Hindlimb muscle (tissue), 1 donor: ENCODE measurements around the gene MOB3A. TPM values are rescaled to one million over a fixed set of nuclear protein-coding genes. Genes with fewer than 3 reads are reported as not detected.
"Not testable (repeated sequence)": the region's sequence is repeated elsewhere in the genome, so short reads cannot be mapped to it uniquely, and the experiment has no call there.

Source experiments
- DNase-seq: peaks from one replicate; pipeline ENCODE4 v3.0.0-alpha.2; 2013
- polyA plus RNA-seq: library from polyadenylated mRNA; unstranded; fragments of 120-200 nt; gene quantifications from one replicate; pipeline ENCODE4 v1.2.1, GENCODE V29; 2013; ENCODE audit not compliant: insufficient read length

MOB3A gene
- polyA plus RNA-seq, 1 donor: 18.3 TPM

DNA sequence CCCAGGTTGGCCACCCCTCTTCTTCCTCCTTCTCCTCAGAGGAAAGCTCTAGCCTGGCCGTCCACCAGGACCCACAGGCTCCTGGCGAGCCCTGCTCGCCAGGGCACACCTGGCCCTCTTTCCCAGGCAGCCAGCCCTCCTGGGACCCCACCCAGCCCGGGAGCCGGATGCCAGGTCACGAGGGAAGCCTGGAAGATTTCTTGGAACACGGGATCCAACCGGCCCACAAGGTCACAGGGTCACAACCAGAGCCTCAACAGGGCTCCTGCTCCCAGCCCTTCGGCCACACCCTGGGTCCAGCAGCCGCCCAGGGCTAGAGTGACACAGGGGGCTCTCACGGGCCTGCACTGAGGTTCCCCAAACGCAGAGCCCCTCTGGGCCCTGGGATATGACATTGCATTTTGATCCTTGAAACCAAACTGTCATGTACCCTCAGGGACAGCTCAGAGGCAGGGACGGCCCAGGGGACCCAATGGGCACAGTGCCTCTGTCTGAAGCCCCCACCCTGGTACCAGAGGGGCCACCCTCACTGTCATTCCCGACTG is 50.6 kb downstream of the MOB3A start:
- no peak for DNase-seq

- no peak for DNase-seq
Observed at GRCh38 chr19:2044709-2045500, 51.2 kb downstream of the MOB3A start.

GRCh38 chr19:2043961-2044708 is 52.0 kb downstream of the MOB3A start:
- DNase-seq: no peak

DNA sequence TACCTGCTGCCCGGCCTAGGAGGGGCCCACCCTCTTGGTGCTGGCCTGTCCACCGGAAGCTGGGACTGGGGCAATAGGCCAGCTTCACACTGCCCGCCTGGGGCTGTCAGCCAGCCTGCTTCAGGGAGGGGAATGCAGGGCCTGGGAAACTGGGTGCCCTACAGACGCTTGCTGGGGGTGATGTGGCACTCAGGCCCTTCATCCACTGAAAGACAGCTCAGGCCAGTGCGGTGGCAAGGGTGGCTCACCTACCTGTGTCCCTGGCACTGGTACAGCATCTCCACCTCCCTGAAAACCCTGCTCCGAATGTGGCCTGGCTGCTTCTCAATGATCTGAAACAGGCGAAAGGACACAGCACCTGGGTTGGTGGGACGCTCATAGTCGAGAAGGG is 52.9 kb downstream of the MOB3A start:
- no peak for DNase-seq

DNA sequence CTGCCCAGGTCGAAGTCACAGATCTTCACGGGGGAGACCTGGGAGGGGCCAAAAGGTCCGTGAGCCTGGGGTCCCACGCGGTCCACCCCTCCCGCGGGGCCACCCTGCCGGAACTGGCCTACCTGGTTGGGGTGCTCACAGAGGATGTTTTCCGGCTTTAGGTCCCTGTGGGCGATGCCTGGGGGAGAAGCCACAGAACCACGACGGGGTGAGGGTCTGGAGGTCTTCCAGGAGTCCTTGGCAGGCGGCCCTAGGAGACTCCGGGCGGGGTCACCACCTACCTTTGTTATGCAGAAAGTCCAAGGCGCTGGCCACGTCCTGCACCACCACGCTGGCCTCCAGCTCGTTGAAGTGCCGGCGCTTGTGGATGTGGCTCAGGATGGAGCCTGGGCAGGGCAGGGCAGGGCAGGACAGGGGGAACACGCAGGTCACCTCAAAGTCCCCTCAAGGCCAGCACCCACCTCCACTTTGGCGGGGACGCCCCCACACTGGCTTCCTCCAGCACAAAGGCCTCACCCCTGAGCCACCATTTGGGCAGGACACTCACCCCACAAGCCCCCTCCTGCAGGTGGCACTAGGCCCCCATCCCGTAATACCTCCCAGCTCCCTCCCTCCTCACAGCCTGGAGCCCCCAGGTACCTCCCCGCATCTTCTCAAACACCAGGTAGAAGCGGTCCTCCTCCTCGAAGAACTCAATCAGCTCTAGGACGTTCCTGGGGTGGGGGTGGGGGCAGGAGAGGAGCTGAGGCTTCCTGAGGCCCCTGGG is 53.5 kb downstream of the MOB3A start:
- no peak for DNase-seq

DNA sequence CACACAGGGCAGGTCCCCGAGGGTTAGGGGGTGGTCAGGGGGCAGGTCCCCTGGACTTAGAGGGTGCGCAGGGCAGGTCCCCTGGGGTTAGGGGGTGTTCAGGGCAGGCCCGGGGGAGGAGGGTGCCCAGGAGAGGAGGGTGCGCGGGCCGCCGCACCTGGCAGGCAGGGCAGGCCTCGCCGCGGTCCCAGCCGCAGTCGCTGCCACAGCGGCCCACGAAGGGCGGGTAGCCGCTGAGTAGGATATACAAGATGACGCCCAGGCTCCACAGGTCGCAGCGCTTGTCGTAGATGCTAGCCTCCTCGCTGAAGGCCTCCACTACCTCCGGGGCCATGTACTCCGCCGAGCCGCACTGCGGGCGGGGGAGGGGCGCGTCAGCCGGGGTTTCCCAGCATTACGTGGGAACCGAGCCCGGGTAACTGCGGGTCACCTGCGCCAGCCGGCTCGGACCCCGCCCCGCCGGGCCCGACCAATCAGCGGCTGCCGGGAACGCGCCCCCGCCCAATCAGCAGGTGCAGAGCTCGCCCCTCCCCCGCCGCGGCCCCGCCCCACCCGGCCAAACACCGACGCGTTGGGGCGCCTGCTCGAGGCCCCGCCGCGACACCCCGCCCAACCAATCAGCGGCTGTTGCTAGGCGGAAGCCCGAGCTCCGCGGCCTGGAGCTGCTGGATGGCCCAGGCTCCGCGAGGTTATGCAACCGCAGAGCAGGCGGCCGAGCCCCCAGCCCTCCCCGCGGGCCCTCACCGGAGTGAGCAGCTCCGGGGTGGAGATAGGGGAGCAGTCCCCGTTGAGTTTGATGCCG is 54.2 kb downstream of the MOB3A start:
- peak; percentile 91 for DNase-seq

GRCh38 chr19:2041433-2041682 is 54.8 kb downstream of the MOB3A start:
- no peak for DNase-seq

- DNase-seq: no peak
Observed at GRCh38 chr19:2040647-2041432, 55.3 kb downstream of the MOB3A start.

- DNase-seq: no peak
Observed at GRCh38 chr19:2039959-2040646, 56.0 kb downstream of the MOB3A start.

GRCh38 chr19:2039089-2039958 is 56.8 kb downstream of the MOB3A start:
- DNase-seq: no peak

DNA sequence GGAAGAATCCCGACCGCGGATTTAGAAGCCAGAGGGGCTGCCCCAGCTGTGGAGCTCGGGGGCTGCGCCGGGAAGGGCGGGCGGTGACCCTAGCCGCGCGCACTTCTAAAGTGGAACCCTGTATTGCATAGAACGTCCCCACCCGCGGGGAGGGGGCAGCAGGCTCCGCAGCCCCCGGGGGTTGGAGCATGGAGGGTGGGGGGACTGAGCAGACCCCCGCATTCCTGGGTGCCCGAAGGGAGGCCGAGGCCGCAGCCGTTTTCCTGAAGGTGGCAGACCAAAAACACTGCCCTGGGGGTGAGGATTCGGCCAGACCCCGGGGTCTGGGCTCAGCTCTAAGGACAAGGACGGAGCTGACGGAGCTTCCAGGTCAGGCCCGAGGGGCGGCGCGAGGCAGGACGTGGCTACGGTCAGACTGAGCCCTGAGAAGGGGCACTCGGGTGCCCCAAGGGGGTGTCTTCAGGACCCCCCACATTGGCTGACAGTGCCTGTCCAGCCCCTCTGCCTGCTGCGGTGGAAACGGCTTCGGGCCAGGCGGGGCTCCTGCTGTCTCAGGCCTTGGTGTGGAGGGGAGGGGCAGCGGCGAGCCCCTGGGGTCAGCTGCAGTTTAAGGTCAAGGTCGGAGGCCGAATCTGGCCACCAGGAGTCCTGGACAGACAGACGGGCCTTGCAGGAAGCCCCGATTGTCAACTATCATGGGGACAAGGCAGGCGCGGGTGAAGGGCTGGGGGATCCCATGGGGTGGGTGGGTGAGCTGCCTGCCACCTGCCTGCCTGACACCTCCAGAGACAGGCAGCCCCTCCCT is 57.6 kb downstream of the MOB3A start:
- DNase-seq: no peak

DNA sequence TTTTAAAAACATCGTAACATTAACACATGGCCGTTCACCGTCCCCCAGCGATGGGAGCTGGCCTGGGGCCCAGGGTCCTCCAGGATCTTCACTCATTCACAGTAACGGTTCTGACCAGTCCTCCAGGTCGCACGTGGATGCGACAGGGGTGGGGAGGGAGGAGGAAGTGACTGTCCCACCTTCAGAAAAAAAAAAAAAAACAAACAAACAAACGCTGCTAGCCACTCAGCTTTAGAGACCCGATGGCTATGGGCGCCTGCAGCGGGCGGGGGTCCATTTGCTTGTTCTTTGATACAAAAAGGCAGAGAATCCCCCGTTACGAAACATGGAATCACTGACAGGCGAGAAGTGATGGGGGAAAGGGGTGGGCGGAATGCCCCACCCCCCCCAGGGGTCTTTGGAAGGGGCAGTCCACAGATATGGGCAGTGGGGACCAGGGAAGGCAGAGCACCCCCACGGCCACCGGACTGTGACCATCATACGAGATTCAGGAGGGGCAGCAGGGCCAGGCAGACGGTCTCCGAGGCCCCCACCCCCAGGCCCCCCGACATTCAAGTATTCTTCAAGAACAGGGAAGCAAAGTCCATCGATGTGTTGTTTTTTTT is 58.4 kb downstream of the MOB3A start:
- no peak for DNase-seq

GRCh38 chr19:2036424-2036823 is 59.7 kb downstream of the MOB3A start:
- no peak for DNase-seq

- no peak for DNase-seq
Observed at GRCh38 chr19:2035590-2035991, 60.5 kb downstream of the MOB3A start.

GRCh38 chr19:2034729-2035589 is 61.2 kb downstream of the MOB3A start:
- no peak for DNase-seq

DNA sequence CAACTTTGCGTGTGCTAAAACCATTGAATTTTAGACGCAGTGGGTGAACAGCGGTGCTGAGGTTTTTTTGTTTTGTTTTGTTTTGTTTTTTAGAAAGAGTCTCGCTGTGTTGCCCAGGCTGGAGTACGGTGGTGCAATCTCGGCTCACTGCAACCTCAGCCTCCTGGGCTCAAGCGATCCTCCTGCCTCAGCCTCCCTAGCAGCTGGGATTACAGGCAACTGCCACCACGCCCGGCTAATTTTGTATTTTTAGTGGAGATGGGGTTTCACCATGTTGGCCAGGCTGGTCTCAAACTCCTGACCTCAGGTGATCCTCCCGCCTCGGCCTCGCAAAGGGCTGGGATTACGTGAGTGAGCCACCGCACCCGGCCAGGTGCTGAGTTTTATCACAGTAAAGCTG is 61.9 kb downstream of the MOB3A start:
- not testable (repeated sequence) for DNase-seq

DNA sequence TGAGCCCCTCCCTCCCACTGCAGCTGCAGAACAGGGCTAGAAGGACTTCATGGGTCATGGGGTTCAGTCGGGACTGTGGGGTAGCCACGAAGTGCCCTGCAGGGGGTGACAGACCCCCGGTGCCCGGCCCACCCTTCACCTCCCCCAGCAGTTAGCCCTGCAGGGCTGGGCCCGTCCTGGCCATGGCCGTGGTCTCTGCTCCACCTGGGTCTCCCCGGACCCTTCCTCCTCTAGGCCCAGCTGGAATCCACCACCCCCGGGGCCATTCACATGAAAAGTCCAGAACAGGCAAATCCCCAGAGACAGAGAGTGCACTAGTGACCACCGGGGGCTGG is 62.3 kb downstream of the MOB3A start:
- DNase-seq: no peak
